ENCODE data around the gene IFITM2. TPM values are rescaled to one million over a fixed set of nuclear protein-coding genes. Genes with fewer than 3 reads are reported as not detected.

The IFITM2 gene
- total and polyA plus RNA-seq, 10 donors: 507 to 1,635 (median 979) TPM

- peaks cover 0 to 5% (median 0%) of the 10 kb centered on the region in 7 donors for H3K27me3 ChIP-seq (replicated peaks in 1 of 7)
- H3K9me3 ChIP-seq: no peaks in the 10 kb centered on the region
- H3K4me3 ChIP-seq: peak overlapping the region; percentile 64 to 89 (median 68)
- peaks cover 27 to 70% (median 55%) of the 10 kb centered on the region in 6 donors for H3K4me1 ChIP-seq
- intact Hi-C loops (cut with DNase I; ENCODE audit: low total_unique reads): no loop called here
- H3K36me3 ChIP-seq: peaks cover 0 to 22% (median 8%) of the 10 kb centered on the region in 6 donors
- peak; percentile 78 for DNase-seq
- WGBS, 5 donors: 44 to 64% (median 58%) methylated on average over 3 to 9 of the region's 9 CpGs
- TF ChIP-seq POLR2A (IDR thresholded peaks at IDR 0.05) (no peak), POLR2AphosphoS5 (IDR thresholded peaks at IDR 0.05) (peak in 1 of 3 donors; percentile 51)
- H3K27ac ChIP-seq: peak overlapping the region; percentile 84 to 98 (median 96)
These were observed 7.5 kb downstream of the IFITM2 start for GRCh38 chr11:315051-315481.

DNA sequence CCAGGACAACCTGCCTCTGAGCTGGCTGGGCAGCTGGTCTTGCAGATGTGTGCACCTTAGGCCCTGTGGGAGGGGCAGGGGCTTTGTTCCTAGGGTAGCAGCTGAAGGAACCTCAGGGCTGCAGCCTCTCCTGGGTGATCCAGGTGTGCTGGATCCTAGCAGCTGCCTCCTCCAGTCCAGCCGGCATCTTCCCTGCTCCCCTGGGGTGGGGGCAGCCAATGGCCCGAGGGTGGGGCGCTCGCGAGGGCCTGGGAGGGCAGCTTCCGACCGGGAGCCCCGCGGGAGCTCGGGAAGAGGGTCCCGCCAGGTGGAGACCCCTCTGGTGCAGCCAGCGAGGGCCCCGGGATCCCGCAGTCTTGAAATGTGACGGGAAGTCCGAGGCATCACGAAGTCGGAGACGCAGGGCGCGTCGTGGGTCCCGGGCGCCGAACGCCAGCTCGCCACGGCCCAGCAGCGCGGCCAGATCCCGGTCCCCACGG lies 7.9 kb downstream of the IFITM2 start:
- Histone ChIP-seq H3K27me3 (replicated peaks in 1 of 7) (peaks cover 0 to 5% (median 0%) of the 10 kb centered on the region in 7 donors), H3K4me3 (peak overlapping the region; percentile 64 to 89 (median 68)), H3K27ac (peak overlapping the region; percentile 84 to 98 (median 96)), H3K4me1 (peaks cover 27 to 75% (median 58%) of the 10 kb centered on the region in 6 donors), H3K9me3 (no peaks in the 10 kb centered on the region), H3K36me3 (peaks cover 0 to 22% (median 8%) of the 10 kb centered on the region in 6 donors)
- intact Hi-C loops (cut with DNase I; ENCODE audit: low total_unique reads): no loop called here
- WGBS, 5 donors: 49 to 80% (median 72%) methylated on average over 25 to 32 of the region's 32 CpGs
- peak; percentile 84 for DNase-seq
- TF ChIP-seq CTCF (IDR thresholded peaks at IDR 0.05 in 8 of 11, conservative IDR thresholded peaks at IDR 0.05 in 3 of 11): no peak
- no peak for TF ChIP-seq POLR2A (IDR thresholded peaks at IDR 0.05)
- no peak for TF ChIP-seq POLR2AphosphoS5 (IDR thresholded peaks at IDR 0.05)

GRCh38 chr11:316031-316701 lies 8.6 kb downstream of the IFITM2 start:
- H3K9me3 ChIP-seq: no peaks in the 10 kb centered on the region
- peak overlapping the region; percentile 64 to 89 (median 68) for H3K4me3 ChIP-seq
- peaks cover 27 to 81% (median 61%) of the 10 kb centered on the region in 6 donors for H3K4me1 ChIP-seq
- no peak for TF ChIP-seq POLR2A (IDR thresholded peaks at IDR 0.05)
- TF ChIP-seq POLR2AphosphoS5 (IDR thresholded peaks at IDR 0.05): peak; percentile 68 to 89 (median 71)
- WGBS, 5 donors: 28 to 77% (median 48%) methylated on average over 50 to 64 of the region's 64 CpGs
- H3K27ac ChIP-seq: peak overlapping the region; percentile 84 to 98 (median 96)
- intact Hi-C loops (cut with DNase I; ENCODE audit: low total_unique reads): no loop called here
- H3K27me3 ChIP-seq (replicated peaks in 1 of 7): peaks cover 0 to 5% (median 0%) of the 10 kb centered on the region in 7 donors
- H3K36me3 ChIP-seq: peaks cover 0 to 22% (median 8%) of the 10 kb centered on the region in 6 donors
- peak; percentile 89 for DNase-seq

DNA sequence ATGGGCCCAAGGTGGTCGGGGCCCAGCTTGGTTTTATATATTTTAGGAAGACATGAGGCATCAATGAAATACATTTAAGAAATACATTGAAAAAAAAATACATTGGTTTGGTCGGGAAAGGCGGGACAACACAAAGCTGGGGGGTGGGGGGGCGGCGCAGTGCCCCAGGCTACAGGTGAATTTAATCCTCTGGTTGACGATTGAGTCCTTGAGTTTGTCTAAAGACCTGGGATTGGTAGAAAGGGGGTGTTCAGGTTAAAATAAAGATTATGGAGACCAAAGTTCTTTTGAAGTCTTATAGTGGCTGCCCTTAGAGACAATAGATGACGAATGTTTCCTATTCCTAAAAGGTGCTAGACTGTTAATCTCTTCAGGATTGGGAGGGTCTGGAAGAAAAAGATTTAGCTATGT lies 9.3 kb downstream of the IFITM2 start:
- Histone ChIP-seq H3K4me3 (peak overlapping the region; percentile 64 to 89 (median 68)), H3K27me3 (replicated peaks in 1 of 7) (peaks cover 0 to 5% (median 0%) of the 10 kb centered on the region in 7 donors), H3K36me3 (peaks cover 0 to 22% (median 8%) of the 10 kb centered on the region in 6 donors), H3K9me3 (no peaks in the 10 kb centered on the region), H3K4me1 (peaks cover 24 to 77% (median 58%) of the 10 kb centered on the region in 6 donors), H3K27ac (peak overlapping the region; percentile 84 to 98 (median 96))
- DNase-seq: no peak
- no peak for TF ChIP-seq POLR2AphosphoS5 (IDR thresholded peaks at IDR 0.05)
- TF ChIP-seq CTCF (IDR thresholded peaks at IDR 0.05 in 8 of 11, conservative IDR thresholded peaks at IDR 0.05 in 3 of 11): no peak
- no peak for TF ChIP-seq POLR2A (IDR thresholded peaks at IDR 0.05)
- intact Hi-C loops (cut with DNase I; ENCODE audit: low total_unique reads): no loop called here
- 52 to 76% (median 69%) methylated on average over 7 of the region's 7 CpGs for WGBS, 5 donors

All from spleen (tissue), 11 donors.